ENCODE measurements around the gene ARHGAP26.

GRCh38 chr5:142813220-142813619 lies 43.0 kb downstream of the ARHGAP26 start:
- no peak for TF ChIP-seq CTCF (IDR thresholded peaks at IDR 0.05; ENCODE audit: low read length)
- no peak for TF ChIP-seq EZH2 (IDR thresholded peaks at IDR 0.05; ENCODE audit: borderline replicate concordance, low read length)
